SW 1271 (cell line): ENCODE data around the gene TMEM238.
A peak's percentile ranks its signal among the peaks of the same experiment; 100 is the strongest.

Source experiments
- DNase-seq, 2 experiments: peaks; one replicate each; lab custom pipeline; 2025; lab: John Stamatoyannopoulos, UW

TMEM238 gene

GRCh38 chr19:55358493-55358892 is 25.6 kb downstream of the TMEM238 start:
- no peak for DNase-seq

GRCh38 chr19:55355213-55355821 is 28.8 kb downstream of the TMEM238 start:
- no peak for DNase-seq

GRCh38 chr19:55354698-55355212 is 29.3 kb downstream of the TMEM238 start, which contains the start of gene COX6B2:
Gene COX6B2, minus strand, starts transcription at chr19:55354719. Its CDS starts 198 bp downstream, at chr19:55354521.
- DNase-seq = no peak

- DNase-seq = peak in 1 of 2 experiments; percentile 18
Observed at GRCh38 chr19:55353803-55354697, 30.0 kb downstream of the TMEM238 start.

- no peak for DNase-seq
Observed at GRCh38 chr19:55353356-55353802, 30.7 kb downstream of the TMEM238 start.

GRCh38 chr19:55352549-55353145 is 31.4 kb downstream of the TMEM238 start:
- DNase-seq = no peak

GRCh38 chr19:55352040-55352439 is 32.1 kb downstream of the TMEM238 start:
- no peak for DNase-seq

- DNase-seq = no peak
Observed at GRCh38 chr19:55350620-55351315, 33.3 kb downstream of the TMEM238 start.

GRCh38 chr19:55348317-55349034 is 35.6 kb downstream of the TMEM238 start:
- DNase-seq = no peak

GRCh38 chr19:55347442-55348009 is 36.6 kb downstream of the TMEM238 start:
- DNase-seq = no peak

- no peak for DNase-seq
Observed at GRCh38 chr19:55346725-55347441, 37.2 kb downstream of the TMEM238 start.

GRCh38 chr19:55345818-55346724 is 38.0 kb downstream of the TMEM238 start:
- no peak for DNase-seq

- DNase-seq = no peak
Observed at GRCh38 chr19:55345101-55345817, 38.8 kb downstream of the TMEM238 start.

- DNase-seq = no peak
Observed at GRCh38 chr19:55344444-55344843, 39.6 kb downstream of the TMEM238 start.

- no peak for DNase-seq
Observed at GRCh38 chr19:55341595-55342531, 42.2 kb downstream of the TMEM238 start.

GRCh38 chr19:55341171-55341588 is 42.9 kb downstream of the TMEM238 start:
- DNase-seq = peak in 1 of 2 experiments; percentile 18

GRCh38 chr19:55340784-55341147 is 43.3 kb downstream of the TMEM238 start:
- no peak for DNase-seq
